ENCODE data around the gene TOPAZ1.

Gene TOPAZ1

DNA sequence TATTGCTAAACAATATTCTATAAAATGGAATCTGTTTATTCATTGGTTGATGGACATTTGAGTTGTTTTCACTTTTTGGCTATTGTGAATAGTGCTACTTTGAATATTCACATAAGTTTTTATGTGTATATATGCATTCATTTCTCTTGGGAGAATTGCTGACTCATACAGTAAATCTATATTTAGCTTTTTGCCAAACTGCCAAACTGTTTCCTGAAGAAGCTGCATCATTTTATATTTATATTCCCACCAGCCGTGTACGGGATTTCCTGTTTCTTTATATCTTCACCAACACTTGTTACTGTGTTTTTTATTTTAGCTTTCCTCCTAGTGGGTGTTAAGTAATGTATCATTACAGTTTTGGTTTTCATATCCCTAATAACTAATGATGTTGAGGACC lies 84.3 kb downstream of the TOPAZ1 start:
- Histone ChIP-seq H3K27me3 (ENCODE audit: insufficient read depth, low read depth) (no peaks in the 10 kb centered on the region), H3K79me2 (ENCODE audit: insufficient read depth, low read depth) (no peaks in the 10 kb centered on the region), H2AFZ (ENCODE audit: low read depth) (no peak overlapping the region), H3K4me1 (ENCODE audit: low read depth, poor library complexity, severe bottlenecking) (no peaks in the 10 kb centered on the region), H3K4me3 (IDR thresholded peaks at IDR 0.05; ENCODE audit: insufficient read depth, low read depth, low read length) (no peak overlapping the region), H3K9ac (no peak overlapping the region), H3K27ac (no peak overlapping the region), H3K4me2 (no peak overlapping the region), H3K36me3 (ENCODE audit: insufficient read depth) (no peaks in the 10 kb centered on the region), H4K20me1 (ENCODE audit: insufficient read depth) (no peaks in the 10 kb centered on the region)
- TF ChIP-seq, protein P1, sequence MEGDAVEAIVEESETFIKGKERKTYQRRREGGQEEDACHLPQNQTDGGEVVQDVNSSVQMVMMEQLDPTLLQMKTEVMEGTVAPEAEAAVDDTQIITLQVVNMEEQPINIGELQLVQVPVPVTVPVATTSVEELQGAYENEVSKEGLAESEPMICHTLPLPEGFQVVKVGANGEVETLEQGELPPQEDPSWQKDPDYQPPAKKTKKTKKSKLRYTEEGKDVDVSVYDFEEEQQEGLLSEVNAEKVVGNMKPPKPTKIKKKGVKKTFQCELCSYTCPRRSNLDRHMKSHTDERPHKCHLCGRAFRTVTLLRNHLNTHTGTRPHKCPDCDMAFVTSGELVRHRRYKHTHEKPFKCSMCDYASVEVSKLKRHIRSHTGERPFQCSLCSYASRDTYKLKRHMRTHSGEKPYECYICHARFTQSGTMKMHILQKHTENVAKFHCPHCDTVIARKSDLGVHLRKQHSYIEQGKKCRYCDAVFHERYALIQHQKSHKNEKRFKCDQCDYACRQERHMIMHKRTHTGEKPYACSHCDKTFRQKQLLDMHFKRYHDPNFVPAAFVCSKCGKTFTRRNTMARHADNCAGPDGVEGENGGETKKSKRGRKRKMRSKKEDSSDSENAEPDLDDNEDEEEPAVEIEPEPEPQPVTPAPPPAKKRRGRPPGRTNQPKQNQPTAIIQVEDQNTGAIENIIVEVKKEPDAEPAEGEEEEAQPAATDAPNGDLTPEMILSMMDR (conservative IDR thresholded peaks at IDR 0.05; ENCODE audit: low read depth, low read length), result no peak

DNA sequence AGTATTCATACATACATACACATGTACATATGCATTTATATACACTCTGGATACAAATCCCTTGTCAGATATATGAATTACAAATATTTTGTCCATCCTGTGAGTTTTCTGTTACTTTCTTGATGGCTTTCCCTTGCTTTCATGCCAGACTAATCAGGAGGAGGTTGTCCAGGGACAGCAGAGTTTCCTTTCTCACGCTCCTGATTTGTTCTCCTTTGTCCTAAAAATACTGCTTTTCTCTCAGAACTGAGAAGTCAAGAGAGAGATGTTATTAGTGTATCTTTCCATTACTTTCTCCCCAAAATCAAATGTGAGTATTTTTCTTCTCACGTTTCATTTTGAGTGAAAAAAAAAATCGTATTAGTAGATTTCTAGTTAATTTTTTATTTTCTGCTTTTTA lies 84.8 kb downstream of the TOPAZ1 start:
- Histone ChIP-seq H3K79me2 (ENCODE audit: insufficient read depth, low read depth) (no peaks in the 10 kb centered on the region), H3K9ac (no peak overlapping the region), H3K4me1 (ENCODE audit: low read depth, poor library complexity, severe bottlenecking) (no peaks in the 10 kb centered on the region), H3K36me3 (ENCODE audit: insufficient read depth) (no peaks in the 10 kb centered on the region), H3K27me3 (ENCODE audit: insufficient read depth, low read depth) (no peaks in the 10 kb centered on the region), H4K20me1 (ENCODE audit: insufficient read depth) (no peaks in the 10 kb centered on the region), H3K4me3 (IDR thresholded peaks at IDR 0.05; ENCODE audit: insufficient read depth, low read depth, low read length) (no peak overlapping the region), H3K27ac (no peak overlapping the region), H3K4me2 (no peak overlapping the region), H2AFZ (ENCODE audit: low read depth) (no peak overlapping the region)
- TF ChIP-seq, protein P1 (conservative IDR thresholded peaks at IDR 0.05; ENCODE audit: low read depth, low read length), result no peak

DNA sequence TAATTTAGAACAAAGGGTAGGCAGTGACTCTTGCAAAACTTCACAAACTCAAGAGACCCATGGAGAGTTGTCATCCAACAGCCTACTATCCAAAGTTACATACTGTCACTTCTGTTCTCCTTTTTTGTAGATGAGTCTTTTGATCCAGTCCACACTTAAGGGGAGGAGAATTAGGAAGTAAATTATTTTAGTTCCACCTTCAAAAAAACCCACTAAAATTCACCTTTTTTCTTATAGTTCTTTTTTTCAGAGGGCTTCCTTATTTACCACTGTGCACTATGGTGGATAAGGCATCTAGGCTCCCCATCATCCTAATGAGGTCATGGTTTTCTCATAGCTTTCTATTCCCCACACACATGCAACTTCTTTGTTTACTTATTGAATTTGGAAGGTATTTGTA lies 88.3 kb downstream of the TOPAZ1 start:
- Histone ChIP-seq H3K9ac (no peak overlapping the region), H3K4me1 (ENCODE audit: low read depth, poor library complexity, severe bottlenecking) (no peaks in the 10 kb centered on the region), H3K4me2 (no peak overlapping the region), H3K27me3 (ENCODE audit: insufficient read depth, low read depth) (no peaks in the 10 kb centered on the region), H3K4me3 (IDR thresholded peaks at IDR 0.05; ENCODE audit: insufficient read depth, low read depth, low read length) (no peak overlapping the region), H4K20me1 (ENCODE audit: insufficient read depth) (no peaks in the 10 kb centered on the region), H3K79me2 (ENCODE audit: insufficient read depth, low read depth) (no peaks in the 10 kb centered on the region), H3K27ac (no peak overlapping the region), H2AFZ (ENCODE audit: low read depth) (no peak overlapping the region), H3K36me3 (ENCODE audit: insufficient read depth) (no peaks in the 10 kb centered on the region)
- TF ChIP-seq, protein P1 (conservative IDR thresholded peaks at IDR 0.05; ENCODE audit: low read depth, low read length), result no peak

DNA sequence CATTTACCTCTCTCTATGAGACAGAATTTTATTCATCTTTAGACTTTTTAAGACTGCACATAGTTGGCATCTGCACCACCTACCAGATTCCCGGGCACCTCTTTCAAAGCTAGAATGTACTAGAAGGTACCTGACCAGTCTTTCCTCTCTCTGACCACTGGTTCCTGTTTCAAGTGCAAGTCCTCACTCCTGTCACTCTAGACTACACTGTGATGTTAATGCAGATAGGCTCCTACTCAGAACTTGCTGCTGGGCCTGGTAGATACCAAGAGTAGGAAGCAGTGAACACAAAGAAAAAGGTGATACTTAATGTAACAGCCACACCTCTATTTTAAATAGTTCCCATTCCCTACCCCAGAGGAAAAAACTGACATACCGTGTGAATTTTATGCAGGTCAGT lies 88.8 kb downstream of the TOPAZ1 start:
- Histone ChIP-seq H3K9ac (no peak overlapping the region), H3K79me2 (ENCODE audit: insufficient read depth, low read depth) (no peaks in the 10 kb centered on the region), H3K27ac (no peak overlapping the region), H4K20me1 (ENCODE audit: insufficient read depth) (no peaks in the 10 kb centered on the region), H3K4me3 (IDR thresholded peaks at IDR 0.05; ENCODE audit: insufficient read depth, low read depth, low read length) (no peak overlapping the region), H2AFZ (ENCODE audit: low read depth) (no peak overlapping the region), H3K4me1 (ENCODE audit: low read depth, poor library complexity, severe bottlenecking) (no peaks in the 10 kb centered on the region), H3K4me2 (no peak overlapping the region), H3K27me3 (ENCODE audit: insufficient read depth, low read depth) (no peaks in the 10 kb centered on the region), H3K36me3 (ENCODE audit: insufficient read depth) (no peaks in the 10 kb centered on the region)
- TF ChIP-seq, protein P1 (conservative IDR thresholded peaks at IDR 0.05; ENCODE audit: low read depth, low read length), result no peak
